Measurements from ENCODE around the gene FAM3B.
"Not testable (repeated sequence)": the region's sequence is repeated elsewhere in the genome, so short reads cannot be mapped to it uniquely, and the experiment has no call there.

Gene FAM3B, protein sequence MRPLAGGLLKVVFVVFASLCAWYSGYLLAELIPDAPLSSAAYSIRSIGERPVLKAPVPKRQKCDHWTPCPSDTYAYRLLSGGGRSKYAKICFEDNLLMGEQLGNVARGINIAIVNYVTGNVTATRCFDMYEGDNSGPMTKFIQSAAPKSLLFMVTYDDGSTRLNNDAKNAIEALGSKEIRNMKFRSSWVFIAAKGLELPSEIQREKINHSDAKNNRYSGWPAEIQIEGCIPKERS

DNA sequence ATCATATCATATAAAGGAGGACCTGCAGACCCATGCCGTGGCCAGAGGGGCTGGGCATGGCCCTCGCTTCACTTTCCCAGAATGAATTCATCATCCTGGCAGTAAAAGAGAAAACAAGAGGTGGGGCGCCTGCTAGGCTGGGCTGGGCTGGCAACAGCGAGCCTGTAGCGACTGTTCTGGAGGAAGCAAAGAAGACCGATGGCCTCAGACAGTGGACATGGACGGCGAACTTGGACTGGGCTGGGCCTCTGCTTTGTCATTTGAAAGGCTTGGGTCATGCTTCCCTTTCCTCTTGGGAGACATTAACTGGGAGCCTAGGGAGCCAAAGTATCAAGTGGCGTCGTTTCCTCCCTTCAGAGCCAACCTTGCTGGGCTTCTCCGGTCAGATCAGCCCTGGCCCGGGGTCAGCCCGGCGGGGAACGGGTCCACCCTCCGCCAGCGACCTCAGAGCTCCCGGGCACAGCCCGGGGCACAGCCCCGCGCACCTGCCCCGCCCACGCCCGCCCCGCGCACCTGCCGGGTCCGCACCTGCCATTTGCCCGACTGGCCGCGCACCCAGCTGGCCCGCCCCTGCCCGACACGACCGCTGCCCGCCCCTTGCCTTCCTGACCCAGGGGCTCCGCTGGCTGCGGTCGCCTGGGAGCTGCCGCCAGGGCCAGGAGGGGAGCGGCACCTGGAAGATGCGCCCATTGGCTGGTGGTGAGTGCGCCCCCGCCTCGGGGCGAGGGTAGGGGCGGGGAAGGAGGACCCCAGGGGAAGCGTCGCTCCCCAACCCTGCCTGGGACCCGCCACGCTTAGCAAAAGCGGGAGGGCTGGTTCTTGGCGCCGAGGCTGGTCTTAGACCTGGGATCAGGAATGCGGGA, at the start of gene FAM3B:
FAM3B (plus strand) TSS at position 602 of the 863 bp plus-strand sequence; CDS start at position 681, 79 bp downstream.
- peak in 1 of 2 experiments; percentile 22 for DNase-seq

DNA sequence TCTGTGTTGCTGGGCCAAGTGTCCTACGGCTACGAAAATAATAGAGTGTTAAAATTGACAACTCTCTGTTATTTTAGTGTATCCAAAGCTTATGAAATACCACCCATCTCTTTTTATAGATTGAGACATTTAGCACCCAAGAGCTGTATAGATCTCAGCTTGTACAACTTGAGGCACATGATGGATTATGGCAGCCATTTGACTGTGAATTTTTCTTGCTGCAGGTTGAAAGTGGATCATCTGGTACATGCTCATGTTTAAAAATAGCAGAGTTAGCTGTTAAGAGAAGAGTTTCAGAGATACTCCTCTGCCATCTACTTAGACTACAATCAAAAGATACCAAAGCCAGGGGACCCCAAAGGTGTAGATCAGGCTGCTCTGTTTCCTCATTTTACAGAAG, 49.3 kb upstream of the FAM3B start:
- no peak for DNase-seq

DNA sequence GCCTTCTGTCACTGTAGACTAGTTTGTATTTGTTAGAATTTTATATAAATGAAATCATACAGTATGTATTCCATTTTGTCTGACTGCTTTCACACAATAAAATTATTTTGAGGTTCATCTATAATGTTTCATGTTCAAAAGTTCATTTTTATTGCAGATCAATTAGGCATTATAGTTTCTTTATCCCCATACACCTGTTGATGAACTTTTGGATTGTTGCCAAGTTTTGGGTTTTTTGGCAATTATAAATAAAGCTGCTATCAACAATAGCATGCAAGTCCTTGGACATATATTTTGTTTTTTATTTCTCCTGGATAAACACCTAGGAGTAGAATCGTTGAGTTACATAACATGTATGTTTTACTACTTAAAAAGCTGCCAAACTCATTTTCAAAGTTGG, 47.1 kb upstream of the FAM3B start:
- DNase-seq, result no peak

DNA sequence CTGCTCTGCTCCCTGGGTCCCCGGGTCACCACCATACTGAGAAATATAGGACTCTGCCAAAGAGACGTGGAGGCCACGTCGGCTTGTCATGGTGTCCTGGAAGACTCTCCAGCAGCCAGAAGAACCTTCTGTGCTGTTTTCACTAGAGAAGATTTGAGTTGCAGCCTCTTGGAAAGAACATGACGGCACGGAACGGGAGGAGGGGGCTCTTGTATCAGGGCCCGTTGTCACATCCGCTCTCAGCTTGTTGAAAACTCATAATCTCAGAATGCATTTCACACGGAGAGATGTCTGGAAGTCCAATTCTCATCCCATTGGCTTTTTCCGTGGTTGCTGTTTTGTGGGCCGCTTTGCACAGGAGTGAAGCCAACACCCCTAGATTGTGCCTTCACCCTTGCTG, 39.4 kb upstream of the FAM3B start:
- no peak for DNase-seq

DNA sequence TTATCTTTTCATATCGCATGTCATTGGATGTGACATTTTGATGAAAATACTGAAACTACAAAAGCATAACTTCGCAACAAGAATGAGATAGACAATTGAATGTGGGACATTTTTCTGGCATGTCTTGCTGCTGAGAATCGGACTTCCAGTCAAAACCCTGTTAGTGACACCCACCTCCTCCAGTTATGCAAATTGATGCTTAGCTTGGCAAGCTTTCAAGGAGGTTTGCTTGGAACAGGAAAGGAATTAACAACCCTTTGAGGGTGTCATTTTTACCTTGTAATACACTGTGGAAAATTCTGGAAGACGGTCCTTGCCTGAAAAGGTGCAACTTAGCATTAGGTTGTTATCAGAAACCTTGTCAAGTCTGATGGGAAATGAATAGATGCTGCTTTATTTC, 38.8 kb upstream of the FAM3B start:
- DNase-seq, result no peak

DNA sequence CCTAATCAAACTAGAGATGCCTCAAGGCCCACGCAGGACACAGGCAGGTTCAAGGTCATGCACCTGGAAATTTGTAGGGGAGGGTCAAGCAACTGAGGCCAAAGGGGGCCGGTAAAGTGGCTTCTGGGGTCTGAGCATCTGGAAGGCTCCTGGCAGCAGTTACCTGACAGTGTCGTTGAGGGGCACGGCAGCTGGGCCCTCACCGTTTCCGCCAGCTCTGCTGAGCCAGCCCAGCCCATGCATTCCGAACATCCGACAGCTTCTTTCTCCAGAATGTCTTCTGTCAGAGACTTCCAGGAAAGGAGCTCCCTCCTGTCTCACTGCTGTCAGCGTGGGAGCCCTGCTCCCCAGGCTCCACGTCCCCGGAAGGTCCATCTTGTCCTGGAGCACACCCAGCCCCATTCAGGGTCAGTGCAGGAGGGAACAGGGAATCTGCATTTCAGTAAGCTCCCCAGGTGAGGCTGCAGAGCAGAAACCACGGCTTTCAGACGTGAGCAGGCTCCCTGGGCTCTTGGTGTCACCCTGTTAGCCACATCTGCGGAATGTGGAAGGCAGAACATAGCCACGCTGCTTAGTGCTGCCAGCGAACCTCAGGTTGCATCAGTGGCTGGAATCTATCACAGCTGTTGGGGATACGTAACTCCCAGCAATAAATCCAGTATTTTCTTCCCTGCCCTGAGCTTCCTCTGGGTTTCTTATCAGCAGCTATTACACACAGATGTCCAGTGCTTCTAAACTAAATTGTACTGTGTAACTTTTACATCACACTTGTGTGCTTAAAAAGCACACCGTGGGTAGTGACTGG, 36.3 kb upstream of the FAM3B start:
- no peak for DNase-seq

DNA sequence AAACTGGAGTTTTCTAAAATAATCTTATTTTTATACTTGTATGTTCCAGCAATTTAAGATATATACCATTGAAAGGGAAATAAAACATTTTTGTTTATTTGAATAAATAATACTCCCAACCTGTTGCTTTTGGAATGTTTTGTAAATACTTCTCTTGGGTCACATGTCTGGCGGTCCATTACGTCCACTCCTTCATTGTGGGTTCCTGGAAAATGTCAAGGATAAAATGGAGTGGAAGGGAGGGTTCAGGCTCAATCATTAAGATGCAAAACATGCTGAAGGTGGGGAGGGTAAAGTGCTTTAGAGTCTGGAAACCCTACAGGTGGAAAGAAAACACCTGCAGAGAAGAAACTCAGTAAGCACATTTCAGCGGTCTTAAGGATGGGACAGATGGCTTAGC, 34.2 kb upstream of the FAM3B start:
- DNase-seq, result no peak

DNA sequence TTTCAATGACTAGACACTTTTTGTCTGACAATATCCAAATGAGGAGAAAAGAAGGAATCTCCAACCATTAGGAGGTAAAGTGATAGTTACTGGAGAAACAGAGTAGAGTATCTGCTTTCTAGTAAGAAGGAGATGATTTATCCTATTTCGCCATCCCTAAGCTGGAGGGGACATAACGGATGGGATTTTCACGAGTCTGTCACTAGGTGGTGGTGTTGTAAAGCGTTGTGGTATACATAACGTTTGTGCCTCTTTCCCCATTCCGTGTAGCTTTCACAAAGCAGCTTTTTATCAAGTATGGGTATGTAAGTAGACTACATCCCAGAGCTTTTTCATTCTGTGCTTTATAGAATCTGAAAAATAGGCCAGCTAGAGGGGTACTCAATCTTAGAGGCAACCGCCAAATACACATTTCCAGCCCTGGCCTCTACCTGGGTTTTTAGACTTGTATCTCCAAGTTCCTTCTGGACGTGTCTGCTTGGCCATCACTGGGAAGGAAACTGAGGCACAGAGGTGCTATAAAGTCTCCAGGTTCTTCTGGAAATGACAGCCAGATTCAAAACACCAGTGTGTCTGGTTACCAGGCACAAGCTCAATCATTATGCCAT, 33.3 kb upstream of the FAM3B start:
- peak; percentile 22 to 59 for DNase-seq

DNA sequence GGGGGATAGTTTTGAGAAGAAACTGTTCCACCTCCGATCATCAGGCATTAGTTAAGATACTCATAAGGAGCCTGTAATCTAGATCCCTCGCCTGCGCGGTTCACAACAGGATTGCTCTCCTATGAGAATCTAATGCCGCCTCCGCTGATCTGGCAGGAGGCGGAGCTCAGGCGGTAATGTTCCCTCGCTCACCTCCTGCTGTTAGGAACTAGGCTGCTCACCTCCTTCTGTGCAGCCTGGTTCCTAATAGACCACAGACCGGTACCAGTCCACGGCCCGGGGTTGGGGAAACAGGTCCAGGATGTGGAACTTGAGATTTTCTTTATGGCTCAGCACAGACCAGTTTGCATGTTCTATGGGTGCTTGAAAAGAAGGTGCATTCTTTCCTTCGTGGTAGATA, 27.2 kb upstream of the FAM3B start:
- no peak for DNase-seq

DNA sequence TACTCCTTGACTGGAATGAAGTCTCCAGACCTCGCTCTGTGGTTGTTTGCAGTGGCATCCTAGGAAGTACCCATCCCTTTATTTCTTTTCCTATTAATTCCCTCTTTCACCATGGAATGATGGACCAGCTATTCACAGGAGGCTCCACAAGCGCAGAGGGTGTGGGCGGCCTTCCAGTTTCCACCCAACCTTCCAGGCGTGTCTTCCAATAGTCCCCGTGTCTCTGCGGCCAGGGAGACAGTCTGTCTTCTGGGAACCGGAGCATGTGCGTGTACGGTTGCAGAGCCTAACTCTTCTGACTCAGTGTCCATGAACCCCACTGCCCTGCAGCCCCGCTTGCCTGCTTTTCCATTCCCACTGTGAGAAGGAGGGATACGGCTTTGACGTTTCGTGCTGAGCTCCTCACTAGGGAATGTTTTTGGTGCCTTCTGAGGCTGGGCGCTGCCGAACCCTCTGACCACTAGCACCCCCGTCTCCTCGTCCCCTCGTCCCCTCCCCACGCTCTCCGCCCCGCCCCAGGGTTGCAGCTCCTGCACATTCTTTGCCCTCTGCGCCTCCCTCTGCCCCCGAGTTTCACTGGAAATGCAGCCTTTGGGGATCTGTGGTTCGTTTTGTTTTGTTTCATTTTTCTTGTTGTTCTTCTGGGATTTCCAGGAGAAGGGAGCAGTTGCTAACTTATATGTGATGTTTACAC, 26.3 kb upstream of the FAM3B start:
- no peak for DNase-seq

DNA sequence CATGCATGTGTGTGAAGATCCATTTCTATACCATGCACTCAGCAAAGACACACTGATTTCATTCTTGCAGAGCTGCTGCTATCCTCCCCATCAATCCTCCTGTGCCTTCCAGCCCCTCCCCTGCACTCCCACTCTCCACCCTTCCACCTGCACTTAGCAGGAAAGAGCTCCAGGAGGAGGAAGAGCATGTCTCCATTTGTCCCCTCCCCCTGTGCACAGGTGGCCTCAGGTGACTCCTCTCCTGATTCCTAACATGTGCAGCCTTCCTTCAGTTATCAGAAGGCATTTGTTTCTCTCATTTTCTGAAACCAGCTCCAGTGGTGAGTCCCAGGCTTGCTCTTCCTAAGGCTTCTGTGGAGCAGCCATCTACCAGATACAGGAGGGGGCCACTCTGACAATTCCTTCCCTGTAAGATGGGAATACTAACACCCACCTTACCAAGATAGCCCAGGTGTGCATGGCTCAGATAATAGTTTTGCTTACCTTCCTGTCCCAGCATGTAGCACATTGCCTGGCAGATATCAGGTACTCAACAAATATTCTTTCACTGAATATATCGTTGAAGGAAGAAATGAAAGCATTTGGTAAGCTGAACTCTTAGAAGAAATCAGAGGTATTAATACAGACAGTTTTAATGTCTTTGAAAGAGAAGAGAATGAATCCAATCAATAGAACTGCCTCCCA, 21.9 kb upstream of the FAM3B start:
- no peak for DNase-seq

DNA sequence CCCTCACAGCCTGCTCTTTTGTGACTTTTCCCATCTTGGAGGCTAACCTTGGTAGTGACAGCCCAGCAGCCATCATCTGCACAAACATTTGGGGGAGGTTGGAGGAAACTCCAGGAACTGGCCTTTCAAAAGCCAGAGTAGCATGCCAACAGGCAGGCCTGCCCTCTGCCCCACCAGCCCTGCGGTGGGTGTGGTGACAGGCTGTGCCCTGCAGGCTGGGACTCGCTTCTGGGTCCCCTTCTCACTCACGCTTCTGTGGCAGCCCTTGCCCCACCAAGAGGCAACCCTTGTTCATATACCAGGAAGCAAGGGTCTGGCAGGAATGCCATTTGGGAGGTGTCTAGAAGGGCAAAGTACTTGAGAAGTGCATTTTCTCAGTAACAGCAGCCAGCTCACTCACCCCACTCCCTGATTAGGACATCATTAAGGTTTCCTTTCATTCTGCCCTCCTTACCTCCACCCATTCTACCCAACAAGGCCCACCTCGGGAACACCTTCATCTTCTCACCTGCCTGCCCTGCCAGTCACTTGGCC, 20.8 kb upstream of the FAM3B start:
- no peak for DNase-seq

DNA sequence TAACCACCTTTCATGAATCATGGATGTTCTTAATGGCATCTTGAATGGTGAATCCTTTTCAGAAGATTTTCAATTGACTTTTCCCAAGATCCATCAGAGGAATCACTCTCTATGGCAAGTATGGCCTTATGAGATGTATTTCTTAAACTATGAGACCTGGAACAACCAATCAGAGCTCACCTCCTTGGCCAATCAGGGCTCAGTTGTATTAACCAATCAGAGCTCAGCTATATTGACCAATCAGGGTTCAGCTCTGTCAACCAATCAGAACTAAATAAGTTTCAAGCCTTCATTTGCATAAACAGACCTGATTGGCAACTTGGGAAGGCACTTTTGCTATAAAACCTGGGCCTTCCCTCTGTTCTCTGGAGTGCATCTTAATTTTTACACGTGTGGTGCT, 13.6 kb upstream of the FAM3B start:
- no peak for DNase-seq

DNA sequence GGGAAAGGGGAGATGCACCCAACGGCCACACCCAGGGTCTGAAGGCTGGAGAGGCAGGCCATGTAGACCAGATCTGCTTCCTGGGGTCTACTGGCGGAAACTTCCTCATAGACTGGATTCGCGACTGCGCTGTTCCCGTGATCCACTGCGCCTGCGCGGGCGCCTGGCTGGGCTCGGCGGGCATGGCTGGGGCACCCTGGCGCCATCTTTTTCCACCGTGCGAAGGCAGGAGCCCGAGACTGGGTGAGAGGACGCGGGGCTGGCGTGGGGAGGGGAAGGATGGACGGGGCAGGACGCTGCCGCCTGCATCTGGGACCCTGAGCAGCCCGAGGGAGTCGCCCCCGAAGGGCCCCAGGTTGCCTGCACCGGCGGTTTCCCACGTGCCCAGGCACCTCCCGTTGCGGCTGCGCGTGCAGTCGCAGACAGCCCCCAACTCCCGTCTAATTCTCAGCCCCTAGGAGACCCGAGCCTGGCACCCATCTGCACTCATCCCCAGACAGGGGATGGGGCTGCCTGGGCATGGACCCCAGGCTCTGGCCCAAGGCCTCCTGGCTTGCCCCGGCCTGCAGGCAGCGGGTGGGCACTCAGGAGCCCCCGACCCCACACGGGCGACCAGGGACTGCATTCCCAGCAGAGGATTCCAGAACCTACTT, 12.4 kb upstream of the FAM3B start:
- DNase-seq, result no peak

DNA sequence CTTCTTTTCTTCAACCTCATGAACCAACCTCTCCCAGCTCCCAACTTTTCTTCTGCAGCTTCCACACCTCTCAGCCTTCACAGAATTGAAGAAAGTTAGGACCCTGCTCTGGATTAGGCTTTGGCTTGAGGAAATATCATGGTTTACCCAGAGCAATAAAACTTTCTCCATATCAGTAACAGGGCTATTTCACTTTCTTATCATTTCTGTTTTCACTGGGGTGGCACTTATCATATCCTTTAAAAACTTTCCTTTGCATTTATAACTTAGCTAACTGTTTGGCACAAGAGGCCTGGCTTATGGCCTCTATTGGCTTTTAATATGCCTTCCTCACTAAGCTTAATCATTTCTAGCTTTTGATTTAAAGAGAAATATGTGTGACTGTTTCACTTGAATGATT, 9.4 kb upstream of the FAM3B start:
- DNase-seq, result no peak

DNA sequence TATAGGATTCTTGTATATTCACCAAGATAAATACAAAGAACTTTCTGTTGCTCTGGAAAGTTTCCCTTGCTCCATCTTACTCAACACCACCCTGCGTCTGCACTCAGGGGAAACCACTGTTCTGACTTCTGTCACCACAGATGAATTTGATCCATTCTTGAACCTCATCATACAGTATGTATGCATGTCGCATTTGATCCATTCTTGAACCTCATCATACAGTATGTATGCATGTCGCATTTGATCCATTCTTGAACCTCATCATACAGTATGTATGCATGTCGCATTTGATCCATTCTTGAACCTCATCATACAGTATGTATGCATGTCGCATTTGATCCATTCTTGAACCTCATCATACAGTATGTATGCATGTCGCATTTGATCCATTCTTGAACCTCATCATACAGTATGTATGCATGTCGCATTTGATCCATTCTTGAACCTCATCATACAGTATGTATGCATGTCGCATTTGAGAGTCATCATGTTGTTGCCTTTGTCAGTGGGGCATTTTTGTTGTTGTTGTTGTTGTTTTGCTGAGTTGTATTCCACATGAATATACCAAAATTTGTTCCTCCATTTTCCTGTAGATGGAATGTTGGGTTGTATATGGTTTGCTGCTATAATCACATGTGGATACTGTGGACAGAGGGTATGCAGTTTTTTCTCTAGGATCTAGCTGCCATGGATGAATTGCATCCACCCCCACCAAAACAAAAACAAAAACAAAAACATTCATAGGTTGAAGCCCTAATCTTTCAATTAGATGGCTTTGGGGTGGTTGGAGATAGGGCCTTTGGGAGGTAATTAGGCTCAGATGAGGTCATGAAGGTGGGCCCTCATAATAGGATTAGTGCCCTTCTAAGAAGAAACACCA, 3.1 kb upstream of the FAM3B start:
- DNase-seq, result not testable (repeated sequence)

DNA sequence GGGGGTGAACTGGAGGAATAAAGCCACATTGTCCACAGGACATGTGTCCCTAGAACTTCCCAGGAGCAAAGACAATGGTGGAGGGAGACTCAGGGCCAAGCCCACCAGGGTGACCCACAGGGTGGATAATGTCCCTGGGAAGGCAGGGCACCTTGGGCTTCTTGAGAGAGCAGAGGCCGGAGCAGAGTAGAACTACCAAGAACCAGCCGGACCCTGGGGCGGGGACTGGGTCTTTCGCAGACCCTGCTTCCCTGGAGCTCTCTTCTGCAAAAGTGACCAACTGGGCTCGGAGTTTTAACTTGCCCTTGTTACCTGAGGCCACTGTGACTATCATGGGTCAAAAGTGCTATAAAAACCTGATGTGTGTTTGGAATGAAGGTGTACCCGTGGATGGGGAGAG, 875 bp upstream of the FAM3B start:
- no peak for DNase-seq

DNA sequence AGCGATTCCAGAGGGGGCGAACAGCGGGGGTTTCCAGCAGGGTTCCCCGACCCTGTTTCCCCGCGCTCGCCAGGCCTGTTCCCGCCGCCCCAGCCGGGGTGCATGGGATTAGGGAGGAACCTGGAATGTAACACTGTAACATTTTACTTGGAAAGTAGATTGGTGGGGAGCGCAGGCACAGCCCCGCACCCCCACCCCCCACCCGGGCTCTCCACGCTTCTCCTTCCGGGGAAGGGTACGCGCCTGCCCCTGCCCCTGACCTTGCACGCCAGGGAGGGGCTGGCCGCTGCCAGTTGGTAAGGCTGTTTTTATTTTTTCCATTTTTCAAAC, 427 bp downstream of the FAM3B start:
- DNase-seq, result no peak

DNA sequence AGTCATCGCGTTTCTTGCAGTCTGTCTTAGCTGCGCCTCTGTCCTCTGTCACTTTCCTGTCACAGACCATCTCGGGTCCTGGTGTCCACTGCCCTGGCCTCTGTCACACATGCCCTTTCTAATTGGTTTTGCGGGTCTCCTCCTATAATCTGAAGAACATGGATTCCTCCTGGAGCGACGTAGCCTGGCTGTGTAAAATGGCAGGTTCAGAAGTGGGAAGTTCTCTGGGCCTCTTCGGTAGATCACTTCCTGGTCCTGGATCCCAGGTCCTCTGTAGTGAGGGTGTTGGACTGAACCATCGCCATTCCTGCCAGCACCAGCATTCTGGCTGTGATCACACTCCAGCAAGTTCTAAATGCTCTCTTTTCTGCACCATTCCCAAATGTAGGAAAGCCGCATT, 857 bp downstream of the FAM3B start:
- no peak for DNase-seq

DNA sequence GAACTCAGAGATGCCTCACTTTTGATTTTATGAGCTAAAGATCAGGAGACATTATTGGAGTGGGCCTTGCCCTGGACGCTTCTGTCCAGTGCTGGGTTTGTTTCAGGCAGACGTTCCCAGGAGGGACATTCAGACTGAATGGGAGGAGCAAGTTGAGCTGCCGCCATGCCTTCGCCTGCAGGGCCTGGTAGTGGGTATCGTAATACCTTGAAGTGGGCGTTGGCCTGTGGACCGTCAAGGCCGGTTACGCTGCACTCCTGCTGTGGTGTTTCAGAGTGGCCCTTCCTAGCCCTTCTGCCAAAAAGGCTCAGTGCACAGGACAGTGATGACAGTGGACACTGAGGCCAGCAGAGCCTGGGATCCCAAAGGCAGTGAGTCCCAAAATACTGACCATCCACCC, 1.6 kb downstream of the FAM3B start:
- DNase-seq, result no peak
